Lower leg skin (tissue), 4 donors: ENCODE data around the gene ZNF518B. TPM values are rescaled to one million over a fixed set of nuclear protein-coding genes. Genes with fewer than 3 reads are reported as not detected.

Source experiments
- DNase-seq, 2 donors: peaks; one replicate each; pipeline ENCODE4 v3.0.0-alpha.2; 2019; ENCODE audit warnings: low spot score in 2 of 2
- H3K4me3 ChIP-seq: fragments of 200-600 bp; sonication (generic); 2 replicates; pipeline ENCODE4 v1.5.1; 2017; ENCODE audit warnings: mild to moderate bottlenecking, low read depth; ENCODE audit not compliant: poor library complexity, severe bottlenecking
- CTCF ChIP-seq, 3 donors: fragments of 450-650 bp; IDR thresholded peaks; one replicate each; pipeline ENCODE4 v1.5.1; 2016; ENCODE audit warnings: antibody characterized with exemption in 3 of 3, mild to moderate bottlenecking in 3 of 3, moderate library complexity in 2 of 3
- POLR2A ChIP-seq, 2 donors: fragments of 450-650 bp; IDR thresholded peaks; one replicate each; pipeline ENCODE4 v1.6.1; 2016 to 2017; ENCODE audit warnings: antibody characterized with exemption in 2 of 2, mild to moderate bottlenecking in 1 of 2, moderate library complexity in 1 of 2
- WGBS, 2 donors: methylation state at CpG; one replicate each; pipeline ENCODE4 v1.1.5; 2018; 5-methylcytosine and 5-hydroxymethylcytosine counted together
- intact Hi-C: fragments of 100-400 bp; cut with DNase I; formaldehyde crosslinking; loops from one replicate; pipeline ENCODE4 v1.15.0; 2023; ENCODE audit warnings: low total_unique reads
- total RNA-seq, 4 donors: library from RNA; depleted of rRNA; stranded (reverse); fragments of >200 nt; gene quantifications; one replicate each; pipeline ENCODE4 v1.1.0, GENCODE V29; 2016

The ZNF518B gene
- total RNA-seq, 4 donors from 2014 or later, result 9.8 to 55.6 (median 26.4) TPM

GRCh38 chr4:10496200-10496599 lies 39.0 kb upstream of the ZNF518B start:
- TF ChIP-seq CTCF (IDR thresholded peaks at IDR 0.05) (no peak), POLR2A (IDR thresholded peaks at IDR 0.05) (no peak)
- intact Hi-C loops, result no loop called here
- no peak for DNase-seq
- WGBS, 2 donors, result 64 to 66% methylated on average over 4 of the region's 4 CpGs
- no peak overlapping the region for H3K4me3 ChIP-seq

DNA sequence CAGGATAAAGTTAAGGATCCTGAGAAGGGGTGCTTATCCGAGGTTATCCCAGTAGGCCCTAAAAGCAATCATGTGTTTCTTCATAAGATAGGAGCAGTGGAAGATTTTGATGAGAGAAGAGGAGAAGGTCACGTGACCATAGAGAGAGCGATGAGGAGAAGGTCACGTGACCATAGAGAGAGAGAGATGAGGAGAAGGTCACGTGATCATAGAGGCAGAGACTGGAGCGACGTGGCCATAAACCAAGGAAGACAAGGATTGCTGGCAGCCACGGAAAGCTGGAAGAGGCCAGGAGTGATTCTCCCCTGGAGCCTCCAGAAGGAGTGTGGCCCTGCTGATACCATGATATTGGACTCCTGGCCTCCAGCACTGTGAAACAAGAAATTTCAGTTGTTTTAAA lies 38.4 kb upstream of the ZNF518B start:
- H3K4me3 ChIP-seq, result no peak overlapping the region
- intact Hi-C loops, result no loop called here
- WGBS, 2 donors, result 85 to 86% methylated on average over 8 of the region's 8 CpGs
- DNase-seq, result no peak
- TF ChIP-seq POLR2A (IDR thresholded peaks at IDR 0.05) (no peak), CTCF (IDR thresholded peaks at IDR 0.05) (no peak)

- no peak for TF ChIP-seq POLR2A (IDR thresholded peaks at IDR 0.05)
- no peak for TF ChIP-seq CTCF (IDR thresholded peaks at IDR 0.05)
Observed at GRCh38 chr4:10492464-10492863, 35.2 kb upstream of the ZNF518B start.

DNA sequence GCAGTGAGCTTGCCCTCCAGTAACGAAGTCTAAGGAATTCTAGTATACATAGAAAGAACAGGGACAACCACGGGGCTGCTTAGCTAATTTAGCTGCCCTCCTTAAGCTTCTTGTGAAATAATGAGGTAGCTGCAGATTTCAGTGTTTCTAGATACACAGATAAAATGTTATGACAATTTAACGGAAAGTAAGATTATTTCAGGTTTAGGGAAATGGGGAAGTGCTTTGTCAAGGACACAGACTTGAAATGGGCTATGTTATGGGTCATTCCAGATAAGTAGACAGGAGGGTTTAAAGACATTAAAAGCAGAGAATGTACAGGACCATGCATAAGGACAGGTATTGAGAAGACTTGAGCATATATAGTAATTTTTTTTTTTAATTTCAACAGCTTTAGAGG lies 34.2 kb upstream of the ZNF518B start:
- H3K4me3 ChIP-seq, result no peak overlapping the region
- WGBS, 2 donors, result 84 to 91% methylated on average over 3 of the region's 3 CpGs
- no peak for DNase-seq
- TF ChIP-seq CTCF (IDR thresholded peaks at IDR 0.05) (no peak), POLR2A (IDR thresholded peaks at IDR 0.05) (no peak)
- intact Hi-C loops, result no loop called here

More at GRCh38 chr4:10492464-10492863, 35.2 kb upstream of the ZNF518B start:
- WGBS, 2 donors, result 25 to 32% methylated on average over 11 of the region's 11 CpGs
- H3K4me3 ChIP-seq, result no peak overlapping the region
- DNase-seq, result no peak
- intact Hi-C loops, result no loop called here

- WGBS, 2 donors, result 87 to 88% methylated on average over 5 of the region's 5 CpGs
- no peak for DNase-seq
- no peak for TF ChIP-seq CTCF (IDR thresholded peaks at IDR 0.05)
- no peak for TF ChIP-seq POLR2A (IDR thresholded peaks at IDR 0.05)
- intact Hi-C loops, result no loop called here
- no peak overlapping the region for H3K4me3 ChIP-seq
Observed at GRCh38 chr4:10490996-10491395, 33.8 kb upstream of the ZNF518B start.

GRCh38 chr4:10482913-10483312 lies 25.7 kb upstream of the ZNF518B start:
- no peak overlapping the region for H3K4me3 ChIP-seq
- 76 to 77% methylated on average over 5 of the region's 5 CpGs for WGBS, 2 donors
- TF ChIP-seq CTCF (IDR thresholded peaks at IDR 0.05) (no peak), POLR2A (IDR thresholded peaks at IDR 0.05) (no peak)
- DNase-seq, result no peak
- intact Hi-C loops, result no loop called here
